Stimulated activated CD8-positive, alpha-beta memory T cell treated with anti-CD3 and anti-CD28 coated beads, Interleukin-15, amount 100 ng/mL, for 1 hour (primary cell): Measurements from ENCODE around the gene STRADA.

ENCODE experiments used
- DNase-seq: peaks from one replicate; pipeline ENCODE4 v3.0.0-alpha.2; 2020; ENCODE audit warnings: low read depth

Gene STRADA

DNA sequence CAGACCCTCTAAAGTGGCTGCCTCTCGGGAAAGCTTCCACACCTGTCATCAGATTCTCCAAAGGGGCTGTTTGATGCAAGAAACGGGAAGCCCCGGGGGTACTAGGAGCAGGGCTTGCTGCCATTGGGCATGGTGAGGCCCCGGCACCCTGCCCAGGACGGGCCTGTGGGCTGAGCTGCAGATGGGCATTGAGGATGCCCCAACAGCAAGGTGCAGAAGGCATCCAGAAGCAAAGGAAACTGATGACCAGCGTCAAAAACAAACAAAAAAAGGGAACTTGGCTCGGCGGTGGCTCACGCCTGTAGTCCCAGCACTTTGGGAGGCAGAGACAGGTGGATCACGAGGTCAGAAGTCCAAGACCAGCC is 40.2 kb downstream of the STRADA start:
- DNase-seq, result no peak

DNA sequence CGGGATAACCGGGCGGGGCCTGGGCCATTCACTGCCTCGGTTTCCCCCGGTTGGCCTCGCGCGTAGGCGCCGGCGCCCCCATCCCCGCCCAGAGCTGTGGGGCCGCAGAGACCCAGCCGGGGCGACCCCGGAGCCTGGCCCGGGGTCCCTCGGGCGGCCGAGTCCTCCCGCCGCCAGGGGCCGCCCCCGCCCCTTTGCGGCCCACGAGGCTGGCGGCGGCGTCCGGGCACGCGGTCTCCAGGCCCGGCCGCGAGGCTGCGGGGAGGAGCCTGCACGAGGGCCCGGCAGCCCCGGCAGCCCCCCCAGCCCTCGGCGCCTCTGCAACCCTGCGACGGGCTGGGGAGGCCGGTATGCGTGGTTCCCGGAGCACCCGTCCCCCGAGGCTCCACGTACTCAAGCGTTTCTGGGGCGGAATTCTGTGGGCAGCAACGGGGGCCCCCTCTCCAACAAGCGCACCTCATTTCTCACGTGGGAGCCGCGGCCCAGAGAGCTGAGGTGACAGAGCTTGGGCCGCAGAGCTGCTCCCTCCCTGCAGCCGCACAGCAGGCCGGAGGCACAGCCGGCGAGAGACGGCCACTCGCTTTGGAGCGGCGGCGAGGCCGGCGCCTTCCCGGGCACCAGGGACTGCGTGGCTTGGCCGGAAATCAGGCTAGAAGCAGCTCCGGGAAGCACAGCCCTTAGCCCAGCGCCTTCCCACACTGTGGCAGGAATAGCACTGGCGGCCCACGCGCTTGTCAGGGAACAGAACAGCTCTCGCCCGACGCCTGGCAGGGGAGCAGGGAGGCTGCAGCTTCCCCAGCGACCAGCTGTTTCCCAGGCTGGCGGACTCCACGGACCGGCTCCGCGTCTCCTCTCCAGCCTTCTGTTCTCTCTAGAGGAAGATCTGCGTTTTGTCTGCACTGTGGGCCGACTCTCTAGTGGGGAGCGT is 40.8 kb downstream of the STRADA start:
- DNase-seq, result no peak

DNA sequence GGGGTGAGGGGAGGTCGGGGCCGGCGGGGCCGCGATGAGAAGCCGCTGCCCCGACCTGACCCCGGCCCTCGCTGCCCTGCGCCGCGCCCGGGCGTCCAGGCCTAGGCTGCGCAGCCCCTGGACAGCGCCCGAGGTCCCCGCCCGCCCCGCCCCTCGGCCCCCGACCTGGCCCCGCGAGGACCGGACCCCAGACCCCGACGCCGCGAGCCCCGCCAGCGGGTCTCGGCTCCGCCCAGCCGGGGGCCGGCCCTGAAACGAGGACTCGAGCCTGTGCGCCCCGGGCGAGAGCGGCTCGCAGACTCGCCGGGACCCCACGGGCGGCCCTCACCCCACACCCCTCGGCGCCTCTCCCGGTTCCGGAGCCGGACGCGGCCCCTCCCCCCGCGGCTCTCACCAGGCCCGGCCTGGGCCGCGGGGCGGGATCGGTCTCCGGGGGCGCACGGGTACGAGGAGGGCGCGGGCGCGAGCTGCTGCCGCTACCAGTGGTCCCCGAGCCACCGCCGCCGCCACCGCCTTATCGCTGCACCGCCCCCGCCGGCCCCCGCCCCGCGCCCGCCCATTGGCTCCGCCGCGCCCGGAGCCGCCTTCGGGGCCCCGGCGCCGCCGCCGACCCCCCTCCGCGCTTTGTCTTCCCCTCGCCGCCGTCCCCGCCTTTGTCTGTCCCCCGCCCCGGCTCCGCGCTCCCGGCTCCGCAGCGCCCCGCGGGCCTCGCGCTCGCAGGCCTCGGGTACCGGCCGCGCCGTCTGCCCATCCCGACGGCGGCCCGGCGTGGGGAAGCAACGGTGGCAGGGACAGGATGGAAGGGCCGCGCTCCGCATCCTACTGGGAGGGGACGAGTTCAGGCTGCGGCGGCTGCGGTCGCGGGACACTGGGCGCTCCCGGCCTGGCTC is 41.7 kb downstream of the STRADA start, which contains the start of gene LIMD2:
TSS of gene LIMD2 (minus strand) at position 488 of the 890 bp plus-strand sequence. CDS start 827 bp downstream, outside the sequence.
- DNase-seq, result peak; percentile 77

DNA sequence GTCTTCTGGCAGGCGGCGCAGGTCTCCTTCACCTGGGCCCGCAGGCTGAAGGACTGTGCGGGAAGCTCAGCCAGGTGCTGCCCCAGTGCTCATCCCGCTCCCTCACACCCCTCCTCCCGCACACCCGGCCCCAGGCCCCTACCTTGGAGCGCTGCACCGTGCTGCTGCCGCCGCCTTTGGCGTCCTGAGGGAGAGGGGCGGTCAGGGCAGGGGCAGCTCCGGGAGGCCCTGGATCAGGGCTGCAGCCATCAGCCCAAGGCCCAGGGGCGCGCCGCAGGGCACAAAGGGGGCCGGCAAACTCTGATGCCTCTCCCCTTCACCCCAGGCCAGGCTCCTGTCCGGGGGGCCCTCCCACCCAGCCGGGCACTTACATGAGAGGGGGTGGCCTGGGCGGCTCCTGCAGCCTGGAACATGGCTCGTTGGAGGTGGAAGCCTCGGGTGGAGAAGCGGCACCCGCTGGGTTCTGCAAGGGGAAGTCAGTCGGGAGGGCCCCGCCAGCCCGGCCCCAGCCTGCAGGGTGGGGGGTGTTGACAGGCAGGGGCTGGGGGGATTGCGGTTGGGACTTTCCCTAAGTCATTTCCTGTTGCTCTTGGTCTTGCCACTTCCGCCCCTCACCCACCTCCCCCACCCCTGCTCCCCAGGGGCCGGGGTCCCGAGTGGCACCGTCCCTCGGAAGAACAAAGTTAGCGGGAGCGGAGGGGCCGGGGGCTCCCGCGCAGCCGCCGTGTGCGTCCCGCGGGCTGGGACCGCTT is 42.5 kb downstream of the STRADA start:
- DNase-seq, result peak; percentile 77

DNA sequence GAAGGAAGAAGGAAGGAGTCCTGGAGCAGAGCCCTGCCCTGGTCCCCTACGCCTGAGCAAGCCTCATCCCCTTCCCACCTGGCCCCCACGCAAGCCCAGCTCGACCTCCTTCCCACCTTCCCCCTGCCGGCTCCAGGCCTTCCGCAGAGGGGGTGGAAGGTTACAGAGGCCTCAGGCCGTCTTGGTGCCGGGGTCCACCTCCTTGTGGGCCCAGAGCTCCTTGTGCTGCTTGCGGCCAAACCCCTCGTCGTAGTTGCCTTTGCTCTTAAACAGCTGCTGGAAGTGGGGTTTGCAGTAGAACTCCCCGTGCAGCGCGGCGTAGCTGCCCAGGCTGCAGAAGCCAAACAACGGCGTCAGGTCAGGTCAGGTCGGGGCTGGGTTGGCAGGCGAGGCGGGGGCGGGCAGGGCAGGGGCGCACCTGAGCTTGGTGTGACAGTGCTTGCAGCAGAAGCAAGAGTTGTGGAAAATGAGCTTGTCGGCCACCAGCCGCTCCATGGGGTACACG is 43.2 kb downstream of the STRADA start:
- DNase-seq, result no peak

DNA sequence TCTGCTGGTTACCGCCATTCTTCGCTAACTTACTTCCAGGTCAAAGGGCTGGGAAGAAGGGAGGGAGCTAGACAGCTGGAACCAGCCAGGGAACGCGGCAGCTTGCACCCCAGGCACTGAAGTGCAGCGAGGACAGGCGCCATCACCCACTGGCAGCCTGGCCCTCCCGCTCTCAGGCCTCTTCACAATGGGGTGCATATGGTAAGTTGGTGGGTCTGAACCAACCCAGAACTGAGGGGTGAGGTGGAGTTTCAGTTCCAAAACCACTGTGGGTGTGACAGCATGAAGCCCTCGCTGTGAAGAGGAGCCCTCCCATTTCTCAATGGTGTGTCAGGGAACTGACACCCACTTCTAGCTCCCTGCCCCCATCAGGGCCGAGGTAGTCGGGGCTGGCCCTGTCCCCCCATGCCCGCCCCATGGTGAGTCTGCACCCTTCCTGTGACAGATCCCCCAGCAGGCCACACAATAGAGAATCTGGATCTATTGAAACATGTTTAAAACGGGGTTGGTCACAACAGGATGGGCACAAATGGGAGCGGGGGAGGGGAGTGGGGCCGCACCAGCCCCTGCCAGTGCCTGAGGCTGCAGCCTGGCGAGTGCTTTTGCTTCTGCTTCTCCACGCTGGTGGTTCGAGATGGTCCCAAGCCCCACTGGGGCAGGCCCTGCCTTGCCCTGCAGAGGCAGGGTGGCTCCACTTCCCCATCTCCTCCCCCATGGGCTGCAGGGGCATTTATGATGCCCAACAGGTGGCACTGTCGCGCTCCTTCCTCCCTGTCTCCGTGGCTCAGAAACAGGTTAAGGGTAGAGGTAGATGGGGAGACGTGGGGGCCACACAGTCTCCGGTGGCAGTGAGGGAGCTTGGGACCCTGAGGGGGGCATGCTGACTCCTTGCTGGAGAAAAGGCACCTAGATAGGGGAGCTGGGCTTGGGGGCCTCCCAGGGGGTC is 44.0 kb downstream of the STRADA start:
- peak; percentile 57 for DNase-seq

DNA sequence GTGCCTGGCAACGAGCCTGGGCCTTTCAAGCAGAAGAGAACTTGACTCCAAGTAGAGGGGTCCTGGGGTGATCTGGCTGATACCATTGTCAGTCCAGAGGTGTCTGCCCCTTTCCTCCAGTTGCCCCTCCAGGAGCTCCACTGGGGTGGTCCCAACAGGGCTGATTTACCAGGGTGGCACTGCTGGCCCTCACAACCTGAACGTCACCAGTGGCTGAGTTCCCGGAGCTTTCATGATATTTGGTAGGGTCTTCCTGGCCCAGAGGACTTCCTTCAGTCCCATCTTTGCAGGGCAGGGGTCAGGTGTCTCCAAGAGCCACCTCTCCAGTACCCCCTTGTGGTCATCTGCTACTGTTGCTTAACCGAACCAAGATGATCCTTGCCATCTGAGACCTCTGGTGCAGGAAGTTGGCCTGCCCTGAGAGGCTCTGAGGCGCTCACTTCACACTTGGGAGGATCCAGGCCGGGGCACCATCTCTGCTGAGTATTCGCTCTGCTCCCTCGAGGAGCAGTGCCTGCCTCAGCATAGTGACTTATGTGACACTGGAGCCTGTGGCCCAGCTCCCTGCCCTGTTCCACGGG is 45.1 kb downstream of the STRADA start:
- DNase-seq, result no peak

DNA sequence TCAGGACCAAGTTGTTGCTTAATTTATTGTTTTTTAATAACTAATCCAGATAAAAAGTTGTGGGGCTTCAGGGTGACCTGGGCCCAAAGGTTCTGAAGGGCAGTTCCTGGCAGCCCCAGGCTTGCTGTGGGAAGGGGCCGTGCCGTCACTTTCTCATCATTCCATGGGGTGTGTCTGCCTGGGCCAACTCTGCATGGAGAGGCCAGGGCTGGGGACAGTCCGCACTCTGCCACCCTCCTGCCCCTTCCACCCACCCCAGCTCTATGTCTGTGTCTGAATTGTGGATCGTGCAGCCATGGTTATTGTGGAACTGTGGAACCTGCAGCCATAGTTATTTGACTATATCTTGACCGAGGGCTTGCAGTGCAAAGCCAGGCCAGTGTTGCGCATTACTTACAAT is 45.7 kb downstream of the STRADA start:
- DNase-seq, result no peak

DNA sequence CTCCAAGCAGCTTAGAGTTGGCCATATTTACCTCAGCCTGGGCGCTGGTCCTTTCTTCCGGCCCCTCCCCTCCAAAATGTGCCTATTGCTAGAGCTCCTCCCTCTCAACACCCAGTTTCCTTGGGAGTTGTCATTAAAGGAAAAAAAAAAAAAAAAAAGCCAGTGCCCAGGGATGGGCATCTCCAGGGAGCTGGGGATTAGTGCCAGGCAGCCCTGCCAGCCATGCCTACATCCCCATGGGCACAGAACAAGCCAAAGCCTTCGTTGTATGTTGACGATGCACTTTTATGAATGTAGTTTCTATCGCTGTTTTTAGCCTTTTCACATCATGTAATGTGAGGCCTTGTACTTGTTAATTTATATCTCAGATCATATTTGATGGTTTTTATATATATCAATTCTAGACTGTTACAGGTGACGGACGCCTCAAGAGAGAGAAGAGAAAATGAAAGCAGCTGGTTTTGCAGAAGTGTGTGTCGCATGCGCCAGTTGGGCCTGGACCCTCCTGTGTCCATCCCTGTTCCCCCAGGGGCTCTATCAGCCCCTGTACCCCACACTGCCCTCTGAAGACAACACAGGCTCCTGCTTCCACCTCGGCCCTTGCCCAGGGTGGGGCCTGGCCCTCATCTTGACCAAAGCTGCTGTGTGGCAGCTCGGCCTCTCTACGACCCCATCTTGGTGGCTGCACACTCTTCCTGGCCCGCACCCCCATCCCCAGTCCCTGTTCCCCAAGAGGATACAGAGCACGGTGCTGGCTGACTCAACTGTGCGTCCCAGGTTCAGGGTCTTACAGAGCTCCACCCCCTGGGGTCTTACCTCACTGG is 46.4 kb downstream of the STRADA start:
- no peak for DNase-seq

DNA sequence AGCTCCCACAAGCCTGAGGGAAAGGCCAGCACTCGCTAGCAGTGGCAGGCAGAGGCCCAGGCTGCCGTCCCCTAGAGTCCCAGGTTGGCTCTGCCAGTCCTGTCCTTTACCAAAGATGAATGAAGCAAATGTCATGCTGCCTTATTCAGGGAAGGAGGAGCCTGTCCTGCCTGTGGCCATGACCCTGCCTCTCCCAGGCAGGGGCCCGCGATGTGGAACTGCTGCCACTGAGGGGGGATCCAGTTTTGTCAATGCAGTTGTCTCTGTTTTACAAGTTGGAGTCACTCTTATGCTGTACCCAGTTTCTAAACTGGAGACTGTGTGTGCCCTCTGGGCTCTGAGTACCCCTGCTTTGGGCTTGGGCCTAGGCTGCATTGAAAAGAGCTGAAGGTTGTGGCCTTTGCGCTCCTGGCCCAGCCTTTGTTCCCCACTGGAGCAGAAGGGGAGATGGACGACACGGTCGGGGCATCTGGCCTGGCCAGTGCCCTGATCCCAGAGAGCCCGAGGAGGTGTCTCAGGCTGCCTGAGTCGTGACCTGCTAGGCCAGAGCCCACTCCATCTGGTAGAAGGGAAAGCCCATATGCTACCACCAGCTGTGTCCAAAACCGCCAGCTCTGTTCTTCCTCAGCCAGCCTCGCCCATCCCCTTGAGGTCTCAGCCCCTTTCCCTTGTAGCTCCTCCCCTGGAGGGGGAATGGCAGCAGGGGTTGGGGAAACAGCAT is 47.2 kb downstream of the STRADA start:
- no peak for DNase-seq

DNA sequence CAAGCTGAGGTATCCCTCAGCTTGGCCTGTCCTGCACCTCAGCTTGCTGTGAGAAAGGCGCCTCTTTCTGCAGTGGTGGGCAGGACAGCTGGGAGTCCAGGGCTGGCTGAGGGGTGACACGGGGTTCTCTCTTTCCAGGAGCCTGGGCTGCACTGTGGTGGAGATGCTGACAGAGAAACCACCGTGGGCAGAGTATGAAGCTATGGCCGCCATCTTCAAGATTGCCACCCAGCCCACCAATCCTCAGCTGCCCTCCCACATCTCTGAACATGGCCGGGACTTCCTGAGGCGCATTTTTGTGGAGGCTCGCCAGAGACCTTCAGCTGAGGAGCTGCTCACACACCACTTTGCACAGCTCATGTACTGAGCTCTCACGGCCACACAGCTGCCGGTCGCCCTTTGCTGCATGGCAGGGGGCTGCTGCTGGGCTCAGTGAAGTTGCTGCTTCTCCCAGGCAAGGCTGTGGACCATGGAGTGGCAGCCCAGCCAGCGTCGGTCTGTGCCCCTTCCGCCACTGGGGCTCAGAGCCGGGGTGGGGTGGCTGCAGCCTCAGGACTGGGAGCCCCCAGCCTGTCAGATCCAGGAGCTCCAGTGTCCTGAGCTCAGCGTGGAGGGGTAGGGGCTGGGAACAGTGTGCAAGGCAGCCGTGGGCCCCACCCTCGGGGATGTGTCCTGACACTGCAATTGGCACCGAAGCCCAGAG is 48.0 kb downstream of the STRADA start:
- no peak for DNase-seq

DNA sequence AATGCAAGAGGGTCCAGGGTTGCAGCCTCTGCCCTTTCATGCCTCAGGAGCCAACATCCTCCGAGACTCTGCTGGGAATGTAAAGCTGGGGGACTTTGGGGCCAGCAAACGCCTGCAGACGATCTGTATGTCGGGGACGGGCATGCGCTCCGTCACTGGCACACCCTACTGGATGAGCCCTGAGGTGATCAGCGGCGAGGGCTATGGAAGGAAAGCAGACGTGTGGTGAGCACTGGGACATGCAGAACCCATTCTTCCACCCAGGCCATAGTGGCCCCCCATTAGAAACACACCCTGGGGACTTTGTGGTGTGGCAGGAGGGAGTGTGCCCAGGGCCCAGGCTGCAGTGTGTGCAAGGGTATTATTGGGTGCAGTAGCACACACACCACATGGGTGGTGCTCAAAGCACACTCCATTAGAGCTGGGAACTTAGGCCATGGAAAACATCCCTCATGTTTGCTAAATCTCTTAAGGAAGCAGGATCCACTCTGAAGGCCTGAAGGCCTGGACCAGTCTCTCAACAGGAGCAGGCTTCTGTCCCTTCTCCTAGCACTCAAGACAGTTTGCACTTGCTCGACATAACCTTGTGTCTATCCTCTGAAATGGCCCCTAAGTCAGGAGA is 49.3 kb downstream of the STRADA start:
- DNase-seq, result no peak

DNA sequence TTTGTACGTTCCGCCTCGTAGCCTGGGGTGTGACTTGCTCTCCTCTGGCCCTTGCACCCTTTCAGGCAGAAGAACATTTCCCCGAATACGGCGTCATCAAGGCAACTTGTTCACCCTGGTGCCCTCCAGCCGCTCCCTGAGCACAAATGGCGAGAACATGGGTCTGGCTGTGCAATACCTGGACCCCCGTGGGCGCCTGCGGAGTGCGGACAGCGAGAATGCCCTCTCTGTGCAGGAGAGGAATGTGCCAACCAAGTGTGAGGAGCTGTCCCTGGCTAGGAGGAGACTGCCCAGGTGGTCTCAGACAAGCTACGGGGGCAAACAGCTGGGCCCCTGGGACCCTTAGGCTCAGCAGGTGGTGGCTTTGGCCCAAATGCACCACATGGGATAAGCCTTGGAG is 52.1 kb downstream of the STRADA start:
- DNase-seq, result no peak

DNA sequence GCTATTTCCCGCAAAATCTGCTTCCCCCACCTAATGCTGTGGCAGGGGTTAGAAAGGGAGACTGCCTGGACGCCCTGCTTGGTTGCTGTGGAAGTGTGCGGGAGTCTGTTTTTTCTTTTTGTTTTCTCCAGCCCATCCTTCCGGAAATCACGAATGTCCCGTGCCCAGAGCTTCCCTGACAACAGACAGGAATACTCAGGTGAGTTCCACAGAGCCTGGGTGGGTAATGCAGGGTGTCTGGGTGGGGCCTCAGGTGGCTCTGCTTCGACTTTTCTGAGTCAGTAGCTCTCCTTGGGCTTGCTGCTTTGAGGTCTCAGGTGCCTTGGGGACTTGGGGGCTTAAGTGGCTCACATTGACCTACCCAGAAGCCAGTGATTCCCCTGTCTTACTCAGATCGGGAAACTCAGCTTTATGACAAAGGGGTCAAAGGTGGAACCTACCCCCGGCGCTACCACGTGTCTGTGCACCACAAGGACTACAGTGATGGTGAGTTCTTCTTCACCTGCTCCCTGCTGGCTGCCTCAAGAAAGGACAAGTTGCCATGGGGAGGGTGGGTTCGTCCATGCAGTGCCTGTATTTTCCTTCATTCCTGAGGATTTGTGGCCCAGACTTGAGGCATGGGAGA is 53.1 kb downstream of the STRADA start:
- no peak for DNase-seq

DNA sequence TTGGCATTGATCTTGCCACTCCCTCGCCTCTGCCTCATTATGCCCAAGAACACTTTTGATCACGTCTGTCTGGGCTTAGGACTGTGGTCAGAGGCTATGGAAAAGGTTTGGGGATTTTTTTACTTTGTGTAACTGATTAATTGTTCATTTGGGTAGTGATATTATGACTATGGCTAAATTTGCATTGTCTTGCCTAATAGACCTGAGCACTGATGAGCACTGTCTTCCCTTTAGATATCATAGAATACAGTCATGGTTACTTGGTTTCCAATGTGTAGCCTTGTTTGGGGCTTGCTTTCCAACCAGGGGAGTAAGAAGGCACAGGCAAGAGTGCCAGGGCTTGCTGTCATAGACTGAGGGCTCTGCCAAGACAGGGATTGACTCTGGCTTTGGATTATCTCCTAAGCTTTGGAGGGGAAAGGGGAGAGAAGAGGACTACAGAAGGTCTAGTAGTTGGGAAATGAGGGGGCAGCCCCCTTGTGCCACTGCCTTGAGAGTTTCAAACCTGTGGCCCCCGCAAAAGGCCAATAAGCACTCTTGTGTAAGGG is 55.4 kb downstream of the STRADA start:
- no peak for DNase-seq

DNA sequence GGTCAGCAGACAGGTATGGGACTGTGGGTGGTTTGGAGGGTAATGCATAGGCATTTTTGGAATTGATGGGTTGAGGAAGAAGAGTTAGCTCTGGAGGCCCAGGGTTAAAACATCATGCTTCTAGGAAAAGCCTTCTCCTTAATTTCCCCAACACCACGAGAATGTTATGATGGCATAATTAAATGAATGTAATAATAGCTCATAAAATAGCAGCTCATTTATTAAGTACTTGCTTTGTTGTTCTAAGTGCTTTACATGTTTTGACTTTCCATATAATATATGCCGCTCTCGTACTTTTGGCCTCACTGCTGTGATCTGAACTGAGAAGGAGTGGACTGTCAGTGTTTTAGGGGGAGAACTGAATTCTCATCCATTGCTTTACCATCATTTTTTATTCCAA is 56.0 kb downstream of the STRADA start:
- DNase-seq, result no peak

DNA sequence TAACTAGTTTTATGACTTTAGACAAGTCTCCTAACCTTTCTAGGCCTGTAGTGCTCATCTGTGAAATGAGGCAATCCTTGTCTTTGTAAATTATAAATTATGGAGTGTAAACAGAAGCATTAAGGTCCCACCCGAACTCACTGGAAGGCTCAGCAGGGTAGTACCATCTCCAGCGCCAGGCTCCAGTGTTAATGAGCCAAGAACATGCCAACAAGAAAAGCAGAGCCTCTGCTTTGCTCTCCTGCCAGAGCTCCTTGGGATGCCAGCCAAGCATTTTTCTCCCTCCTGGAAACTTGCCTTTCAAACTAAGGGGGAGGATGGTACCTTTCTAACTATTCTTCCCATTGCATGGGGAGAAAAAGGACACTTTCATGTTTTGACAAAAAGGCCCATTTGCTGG is 56.6 kb downstream of the STRADA start:
- DNase-seq, result no peak
